Esophagus muscularis mucosa (tissue), 4 donors: ENCODE data around the gene MRPL32. TPM values are rescaled to one million over a fixed set of nuclear protein-coding genes. Genes with fewer than 3 reads are reported as not detected.

Source experiments
- DNase-seq: peaks from one replicate; pipeline ENCODE4 v3.0.0-alpha.2; 2017; ENCODE audit errors: extremely low spot score
- H3K27ac ChIP-seq, 4 donors: fragments of 200-600 bp; sonication (generic); replicated peaks in 1 of 4; 1 replicate in 3 of 4; 2 replicates in 1 of 4; pipeline ENCODE4 v1.5.1; 2016 to 2019; ENCODE audit warnings: mild to moderate bottlenecking in 1 of 4
- H3K27me3 ChIP-seq, 4 donors: fragments of 200-600 bp; sonication (generic); one replicate each; pipeline versions ENCODE4 v1.5.1 to v1.6.0; 2016 to 2019
- H3K36me3 ChIP-seq, 4 donors: fragments of 200-600 bp; sonication (generic); one replicate each; pipeline ENCODE4 v1.5.1; 2016 to 2019
- H3K4me1 ChIP-seq, 4 donors: fragments of 200-600 bp; sonication (generic); one replicate each; pipeline ENCODE4 v1.5.1; 2016 to 2019
- H3K4me3 ChIP-seq, 4 donors: fragments of 200-600 bp; sonication (generic); 1 replicate in 2 of 4; 2 replicates in 2 of 4; pipeline ENCODE4 v1.5.1; 2016 to 2019; ENCODE audit warnings: mild to moderate bottlenecking in 4 of 4, moderate library complexity in 1 of 4
- H3K9me3 ChIP-seq, 4 donors: fragments of 200-600 bp; sonication (generic); 1 replicate in 3 of 4; 2 replicates in 1 of 4; pipeline ENCODE4 v1.5.1; 2016 to 2019
- EP300 ChIP-seq: sonication (generic); formaldehyde crosslinking; IDR thresholded peaks from one replicate; pipeline ENCODE4 v1.6.1; 2017; ENCODE audit warnings: antibody characterized with exemption
- POLR2A ChIP-seq: fragments of 450-650 bp; IDR thresholded peaks from one replicate; pipeline ENCODE4 v1.6.1; 2017; ENCODE audit warnings: antibody characterized with exemption, moderate library complexity, mild to moderate bottlenecking, low read depth
- POLR2AphosphoS5 ChIP-seq, 2 donors: sonication (generic); formaldehyde crosslinking; IDR thresholded peaks; one replicate each; pipeline ENCODE4 v1.6.1; 2017; ENCODE audit warnings: antibody characterized with exemption in 2 of 2
- WGBS: methylation state at CpG from one replicate; pipeline ENCODE4 v1.1.5; 2018; 5-methylcytosine and 5-hydroxymethylcytosine counted together
- intact Hi-C: fragments of 100-400 bp; cut with DNase I; formaldehyde crosslinking; loops from one replicate; pipeline ENCODE4 v1.15.1; 2023
- total RNA-seq, 4 donors: library from RNA; depleted of rRNA; stranded (reverse); fragments of >200 nt; gene quantifications; one replicate each; pipeline versions ENCODE4 v1.1.0 to v1.2.1, GENCODE V29; 2016
- TF ChIP-seq, protein P1 (sequence below), 3 experiments: fragments of 200-600 bp in 2 of 3; fragments of 450-650 bp in 1 of 3; sonication (generic) in 2 of 3; IDR thresholded peaks; one replicate each; pipeline ENCODE4 v1.5.1; 2017 to 2019; ENCODE audit warnings: antibody characterized with exemption in 3 of 3, mild to moderate bottlenecking in 2 of 3, moderate library complexity in 1 of 3

The MRPL32 gene
- total RNA-seq, 4 donors from 2014 or later, result 40.5 to 63.3 (median 45.8) TPM

- peaks cover 1 to 3% (median 2%) of the 10 kb centered on the region in 4 donors for H3K4me1 ChIP-seq
- H3K36me3 ChIP-seq, result no peaks in the 10 kb centered on the region
- H3K27ac ChIP-seq, result no peak overlapping the region
- no peak for DNase-seq
- TF ChIP-seq, protein P1, sequence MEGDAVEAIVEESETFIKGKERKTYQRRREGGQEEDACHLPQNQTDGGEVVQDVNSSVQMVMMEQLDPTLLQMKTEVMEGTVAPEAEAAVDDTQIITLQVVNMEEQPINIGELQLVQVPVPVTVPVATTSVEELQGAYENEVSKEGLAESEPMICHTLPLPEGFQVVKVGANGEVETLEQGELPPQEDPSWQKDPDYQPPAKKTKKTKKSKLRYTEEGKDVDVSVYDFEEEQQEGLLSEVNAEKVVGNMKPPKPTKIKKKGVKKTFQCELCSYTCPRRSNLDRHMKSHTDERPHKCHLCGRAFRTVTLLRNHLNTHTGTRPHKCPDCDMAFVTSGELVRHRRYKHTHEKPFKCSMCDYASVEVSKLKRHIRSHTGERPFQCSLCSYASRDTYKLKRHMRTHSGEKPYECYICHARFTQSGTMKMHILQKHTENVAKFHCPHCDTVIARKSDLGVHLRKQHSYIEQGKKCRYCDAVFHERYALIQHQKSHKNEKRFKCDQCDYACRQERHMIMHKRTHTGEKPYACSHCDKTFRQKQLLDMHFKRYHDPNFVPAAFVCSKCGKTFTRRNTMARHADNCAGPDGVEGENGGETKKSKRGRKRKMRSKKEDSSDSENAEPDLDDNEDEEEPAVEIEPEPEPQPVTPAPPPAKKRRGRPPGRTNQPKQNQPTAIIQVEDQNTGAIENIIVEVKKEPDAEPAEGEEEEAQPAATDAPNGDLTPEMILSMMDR (IDR thresholded peaks at IDR 0.05), result no peak
- TF ChIP-seq POLR2A, result no peak
- peaks cover 0 to under 1% (median 0%) of the 10 kb centered on the region in 4 donors for H3K9me3 ChIP-seq
- no peak overlapping the region for H3K4me3 ChIP-seq
- intact Hi-C loops, result no loop called here
- H3K27me3 ChIP-seq, result no peaks in the 10 kb centered on the region
Observed at GRCh38 chr7:42978496-42978895, 46.3 kb downstream of the MRPL32 start.

- DNase-seq, result no peak
- H3K27ac ChIP-seq, result no peak overlapping the region
- no peaks in the 10 kb centered on the region for H3K27me3 ChIP-seq
- intact Hi-C loops, result no loop called here
- no peak overlapping the region for H3K4me3 ChIP-seq
- TF ChIP-seq, protein P1 (IDR thresholded peaks at IDR 0.05), result no peak
- TF ChIP-seq EP300 (no peak), POLR2A (no peak), POLR2AphosphoS5 (IDR thresholded peaks at IDR 0.05) (no peak)
- no peaks in the 10 kb centered on the region for H3K4me1 ChIP-seq
- H3K9me3 ChIP-seq, result peaks cover 0 to 14% (median 4%) of the 10 kb centered on the region in 4 donors
- WGBS, result 73% methylated on average over 2 of the region's 2 CpGs
- no peaks in the 10 kb centered on the region for H3K36me3 ChIP-seq
Observed at GRCh38 chr7:42980084-42980483, 47.9 kb downstream of the MRPL32 start.

DNA sequence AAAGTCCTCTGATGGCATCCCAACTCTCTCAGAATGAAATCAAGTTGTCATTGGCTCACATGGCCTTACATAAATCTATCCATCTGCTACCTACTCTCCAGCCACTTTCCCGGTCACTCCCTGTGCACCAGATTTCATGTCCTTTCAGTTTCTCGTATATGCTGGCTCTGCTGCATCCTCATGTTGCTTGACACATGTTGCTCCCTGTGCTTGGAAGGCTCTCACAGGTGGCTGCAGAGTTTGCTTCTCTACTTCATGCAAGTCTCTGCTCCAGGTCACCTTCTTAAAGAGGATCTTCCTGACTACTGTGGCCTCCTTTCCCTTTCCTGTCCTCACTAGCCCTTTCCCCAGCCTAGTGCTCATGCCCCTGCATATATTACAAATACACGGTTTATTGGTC lies 48.3 kb downstream of the MRPL32 start:
- H3K9me3 ChIP-seq, result peaks cover 0 to 14% (median 4%) of the 10 kb centered on the region in 4 donors
- H3K36me3 ChIP-seq, result no peaks in the 10 kb centered on the region
- DNase-seq, result no peak
- intact Hi-C loops, result no loop called here
- TF ChIP-seq, protein P1 (IDR thresholded peaks at IDR 0.05), result no peak
- TF ChIP-seq POLR2AphosphoS5 (IDR thresholded peaks at IDR 0.05), result no peak
- TF ChIP-seq EP300, result no peak
- no peak for TF ChIP-seq POLR2A
- H3K27me3 ChIP-seq, result no peaks in the 10 kb centered on the region
- no peak overlapping the region for H3K4me3 ChIP-seq
- no peaks in the 10 kb centered on the region for H3K4me1 ChIP-seq
- 91% methylated on average over 3 of the region's 3 CpGs for WGBS
- H3K27ac ChIP-seq, result no peak overlapping the region

DNA sequence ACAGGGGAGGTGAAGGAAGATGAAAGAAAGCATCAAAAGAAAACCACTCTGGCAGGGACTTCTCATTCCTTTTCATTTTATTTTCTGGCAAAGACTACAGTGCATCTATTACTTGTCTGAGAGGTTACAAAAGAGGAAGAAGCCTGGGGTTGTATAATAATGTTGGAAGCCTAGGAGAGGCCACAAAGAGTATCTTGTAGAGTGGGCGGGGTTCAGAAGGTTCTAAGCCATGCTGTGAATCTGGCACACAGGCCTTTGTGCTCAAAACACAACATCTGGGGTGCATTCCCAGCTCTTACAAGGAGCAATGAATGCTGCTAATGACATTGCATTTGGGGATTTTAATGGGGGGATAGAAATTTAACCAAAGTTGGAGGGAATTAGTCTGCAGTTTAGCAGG lies 49.4 kb downstream of the MRPL32 start:
- Histone ChIP-seq H3K36me3 (no peaks in the 10 kb centered on the region), H3K4me3 (no peak overlapping the region), H3K9me3 (peaks cover 0 to 14% (median 4%) of the 10 kb centered on the region in 4 donors), H3K4me1 (no peaks in the 10 kb centered on the region), H3K27ac (no peak overlapping the region), H3K27me3 (no peaks in the 10 kb centered on the region)
- TF ChIP-seq, protein P1 (IDR thresholded peaks at IDR 0.05), result no peak
- TF ChIP-seq POLR2AphosphoS5 (IDR thresholded peaks at IDR 0.05), result no peak
- no peak for TF ChIP-seq EP300
- TF ChIP-seq POLR2A, result no peak
- no peak for DNase-seq
- intact Hi-C loops, result no loop called here
- WGBS, result 82% methylated on average over 1 of the region's 1 CpG

- Histone ChIP-seq H3K27me3 (no peaks in the 10 kb centered on the region), H3K4me1 (no peaks in the 10 kb centered on the region), H3K27ac (no peak overlapping the region), H3K4me3 (no peak overlapping the region), H3K9me3 (peaks cover 0 to 14% (median 4%) of the 10 kb centered on the region in 4 donors), H3K36me3 (no peaks in the 10 kb centered on the region)
- peak; percentile 47 for DNase-seq
- intact Hi-C loops, result no loop called here
- no peak for TF ChIP-seq POLR2AphosphoS5 (IDR thresholded peaks at IDR 0.05)
- TF ChIP-seq EP300, result no peak
- TF ChIP-seq POLR2A, result no peak
- TF ChIP-seq, protein P1 (IDR thresholded peaks at IDR 0.05), result no peak
- WGBS, result 81% methylated on average over 3 of the region's 3 CpGs
Observed at GRCh38 chr7:42982604-42983115, 50.5 kb downstream of the MRPL32 start.
